ENCODE data around the gene TSPAN11.

TSPAN11 gene

DNA sequence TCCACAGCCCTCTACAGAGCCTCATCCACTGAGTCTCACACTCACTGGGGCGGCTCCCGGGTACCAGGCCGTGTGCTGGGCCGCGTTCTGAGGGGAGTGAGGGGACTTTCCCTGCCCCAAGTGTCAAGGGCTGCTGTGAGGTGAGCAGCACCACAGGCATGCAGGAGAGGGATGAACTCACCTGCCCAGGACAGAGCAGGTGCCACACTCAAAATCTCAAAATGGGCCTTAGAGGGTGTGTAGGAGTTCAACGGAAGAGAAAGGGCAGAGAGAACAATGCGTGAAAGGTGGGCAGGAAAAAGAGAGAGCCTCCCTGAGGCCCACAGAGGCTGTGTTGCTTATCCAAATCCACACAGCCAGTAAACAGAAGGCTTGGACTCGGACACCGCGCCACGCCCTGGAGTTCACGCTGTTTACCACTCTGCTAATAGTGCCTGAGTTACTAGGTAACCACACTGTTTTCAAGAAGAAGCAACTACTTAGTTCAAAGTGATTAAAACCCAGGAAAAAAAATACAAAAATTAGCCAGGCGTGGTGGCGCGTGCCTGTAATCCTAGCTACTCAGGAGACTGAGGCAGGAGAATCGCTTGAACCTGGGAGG, 32.7 kb downstream of the TSPAN11 start:
- DNase-seq (ENCODE audit: low read depth, low spot score), result no peak
- TF ChIP-seq POLR2AphosphoS5 (IDR thresholded peaks at IDR 0.05; ENCODE audit: borderline replicate concordance, low read depth, low read length), result no peak
- no peak for TF ChIP-seq FOXP2 (optimal IDR thresholded peaks at IDR 0.05; ENCODE audit: control extremely low read depth, extremely low read length, insufficient read depth)
- no peak for TF ChIP-seq EZH2 (IDR thresholded peaks at IDR 0.05)
- H3K36me3 ChIP-seq (ENCODE audit: insufficient read depth, low read length), result peaks cover 14% of the 10 kb centered on the region; the same call in 1 of the 2 replicates
- H3K9ac ChIP-seq (ENCODE audit: insufficient read length), result no peak overlapping the region
- no peaks in the 10 kb centered on the region for H3K9me3 ChIP-seq (ENCODE audit: low read depth, low read length)
- H3K27ac ChIP-seq, result no peak overlapping the region
- H3K4me3 ChIP-seq, result no peak overlapping the region

DNA sequence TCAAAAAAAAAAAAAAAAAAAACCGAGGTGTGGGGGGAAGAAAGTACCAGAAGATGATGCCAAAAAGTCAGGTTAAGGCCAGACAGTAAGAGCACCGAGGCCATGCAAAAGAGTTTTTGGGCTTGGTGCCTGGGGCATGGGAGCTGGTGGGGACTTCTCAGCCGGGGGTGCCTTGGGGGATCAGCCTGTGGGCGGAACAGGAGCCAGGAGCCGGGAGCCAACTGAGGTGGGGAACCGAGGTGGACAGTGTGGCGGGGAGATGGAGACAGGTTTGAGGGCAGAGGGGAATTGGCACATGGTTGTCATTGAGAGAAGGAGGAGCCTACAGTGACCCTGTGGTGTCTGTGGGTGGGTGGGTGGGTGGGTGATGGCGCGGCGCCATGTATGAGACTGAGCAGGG, 33.2 kb downstream of the TSPAN11 start:
- H3K9ac ChIP-seq (ENCODE audit: insufficient read length), result no peak overlapping the region
- TF ChIP-seq FOXP2 (optimal IDR thresholded peaks at IDR 0.05; ENCODE audit: control extremely low read depth, extremely low read length, insufficient read depth) (no peak), EZH2 (IDR thresholded peaks at IDR 0.05) (no peak), POLR2AphosphoS5 (IDR thresholded peaks at IDR 0.05; ENCODE audit: borderline replicate concordance, low read depth, low read length) (no peak)
- no peaks in the 10 kb centered on the region for H3K9me3 ChIP-seq (ENCODE audit: low read depth, low read length)
- no peak overlapping the region for H3K27ac ChIP-seq
- H3K4me3 ChIP-seq, result no peak overlapping the region
- H3K36me3 ChIP-seq (ENCODE audit: insufficient read depth, low read length), result peaks cover 9% of the 10 kb centered on the region; the same call in 1 of the 2 replicates
- DNase-seq (ENCODE audit: low read depth, low spot score), result no peak

DNA sequence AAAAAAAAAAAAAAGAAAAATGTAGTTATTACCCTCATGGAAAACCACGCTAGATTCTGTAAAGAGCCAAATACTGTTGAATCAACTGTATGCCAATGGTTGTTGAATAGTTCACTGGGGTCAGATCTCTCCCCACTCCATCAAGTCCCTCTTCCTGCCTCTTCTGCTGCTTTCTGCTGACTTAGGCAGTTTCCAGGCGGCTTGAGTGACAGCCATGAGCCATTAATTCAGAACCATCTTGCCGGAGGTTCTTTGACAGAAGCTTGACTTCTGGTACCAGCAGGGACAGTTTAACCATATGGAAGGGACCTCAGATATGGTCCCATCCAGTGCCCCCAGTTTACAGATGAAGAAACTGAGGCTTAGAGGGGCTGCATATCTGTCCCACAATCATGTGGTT, 34.5 kb downstream of the TSPAN11 start:
- Histone ChIP-seq H3K9me3 (ENCODE audit: low read depth, low read length) (no peaks in the 10 kb centered on the region), H3K36me3 (ENCODE audit: insufficient read depth, low read length) (no peaks in the 10 kb centered on the region; the same call in 1 of the 2 replicates), H3K9ac (ENCODE audit: insufficient read length) (no peak overlapping the region), H3K27ac (no peak overlapping the region), H3K4me3 (no peak overlapping the region)
- TF ChIP-seq FOXP2 (optimal IDR thresholded peaks at IDR 0.05; ENCODE audit: control extremely low read depth, extremely low read length, insufficient read depth) (no peak), POLR2AphosphoS5 (IDR thresholded peaks at IDR 0.05; ENCODE audit: borderline replicate concordance, low read depth, low read length) (no peak), EZH2 (IDR thresholded peaks at IDR 0.05) (no peak)
- DNase-seq (ENCODE audit: low read depth, low spot score), result no peak

DNA sequence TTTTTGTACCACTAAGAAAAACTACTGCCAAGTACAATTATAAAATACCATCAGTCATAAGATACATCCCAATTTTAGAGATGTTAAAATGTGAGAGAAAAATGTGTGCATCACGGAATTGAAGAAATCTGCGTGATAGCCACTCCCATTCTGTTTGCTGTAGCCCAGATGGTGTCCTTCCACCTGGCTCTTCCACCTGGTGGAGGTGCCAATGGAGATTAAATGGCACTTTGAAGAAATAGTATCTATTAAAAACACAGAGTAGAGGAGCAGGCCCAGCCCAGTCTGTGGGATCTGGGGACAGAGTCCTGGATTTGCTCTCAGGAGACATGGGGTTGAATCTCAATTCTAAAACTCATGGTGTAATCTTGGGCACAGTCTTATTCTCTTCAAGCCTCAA, 35.5 kb downstream of the TSPAN11 start:
- no peak overlapping the region for H3K27ac ChIP-seq
- H3K36me3 ChIP-seq (ENCODE audit: insufficient read depth, low read length), result no peaks in the 10 kb centered on the region; the same call in 1 of the 2 replicates
- DNase-seq (ENCODE audit: low read depth, low spot score), result no peak
- no peaks in the 10 kb centered on the region for H3K9me3 ChIP-seq (ENCODE audit: low read depth, low read length)
- H3K9ac ChIP-seq (ENCODE audit: insufficient read length), result no peak overlapping the region
- H3K4me3 ChIP-seq, result no peak overlapping the region
- no peak for TF ChIP-seq EZH2 (IDR thresholded peaks at IDR 0.05)
- TF ChIP-seq FOXP2 (optimal IDR thresholded peaks at IDR 0.05; ENCODE audit: control extremely low read depth, extremely low read length, insufficient read depth), result no peak
- no peak for TF ChIP-seq POLR2AphosphoS5 (IDR thresholded peaks at IDR 0.05; ENCODE audit: borderline replicate concordance, low read depth, low read length)

DNA sequence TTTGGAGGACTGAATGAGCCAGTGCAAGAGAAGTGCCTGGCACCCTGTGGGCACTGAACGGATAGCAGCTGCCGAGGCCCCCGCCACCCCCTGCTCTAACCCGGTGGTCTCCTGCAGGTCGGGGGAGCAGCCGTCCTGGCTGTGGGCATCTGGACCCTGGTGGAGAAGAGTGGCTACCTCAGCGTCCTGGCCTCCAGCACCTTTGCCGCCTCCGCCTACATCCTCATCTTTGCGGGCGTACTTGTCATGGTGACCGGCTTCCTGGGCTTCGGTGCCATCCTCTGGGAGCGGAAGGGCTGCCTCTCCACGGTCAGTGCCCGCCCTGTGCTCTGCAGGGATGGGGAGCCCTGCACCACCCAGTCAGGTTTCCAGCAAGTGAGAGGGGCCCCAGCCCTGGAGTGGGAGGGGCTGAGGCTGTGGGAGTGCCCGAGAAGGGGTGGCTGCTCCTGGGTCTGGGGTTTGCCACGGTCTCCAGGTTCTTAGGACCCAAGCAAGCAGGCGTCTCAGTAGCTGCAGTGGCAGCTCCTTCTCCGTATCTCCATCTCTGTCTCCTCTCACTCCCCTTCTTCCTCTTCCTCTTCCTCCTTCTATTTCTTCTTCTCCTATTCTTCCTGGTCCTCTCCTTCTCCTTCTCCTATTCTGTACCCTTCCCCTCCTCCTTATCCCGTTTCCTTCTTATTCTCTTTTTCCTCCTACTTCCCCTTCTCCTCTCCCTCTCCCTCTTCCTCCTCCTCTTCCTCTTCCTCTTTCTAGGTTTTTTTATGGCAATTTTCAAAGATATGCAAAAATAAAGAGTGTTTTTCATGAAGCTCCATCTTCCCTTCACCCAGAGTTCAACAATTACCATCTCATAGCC, 37.4 kb downstream of the TSPAN11 start:
- Histone ChIP-seq H3K4me3 (no peak overlapping the region), H3K9me3 (ENCODE audit: low read depth, low read length) (no peaks in the 10 kb centered on the region), H3K27ac (no peak overlapping the region), H3K36me3 (ENCODE audit: insufficient read depth, low read length) (no peaks in the 10 kb centered on the region; the same call in 1 of the 2 replicates), H3K9ac (ENCODE audit: insufficient read length) (no peak overlapping the region)
- no peak for DNase-seq (ENCODE audit: low read depth, low spot score)
- no peak for TF ChIP-seq FOXP2 (optimal IDR thresholded peaks at IDR 0.05; ENCODE audit: control extremely low read depth, extremely low read length, insufficient read depth)

DNA sequence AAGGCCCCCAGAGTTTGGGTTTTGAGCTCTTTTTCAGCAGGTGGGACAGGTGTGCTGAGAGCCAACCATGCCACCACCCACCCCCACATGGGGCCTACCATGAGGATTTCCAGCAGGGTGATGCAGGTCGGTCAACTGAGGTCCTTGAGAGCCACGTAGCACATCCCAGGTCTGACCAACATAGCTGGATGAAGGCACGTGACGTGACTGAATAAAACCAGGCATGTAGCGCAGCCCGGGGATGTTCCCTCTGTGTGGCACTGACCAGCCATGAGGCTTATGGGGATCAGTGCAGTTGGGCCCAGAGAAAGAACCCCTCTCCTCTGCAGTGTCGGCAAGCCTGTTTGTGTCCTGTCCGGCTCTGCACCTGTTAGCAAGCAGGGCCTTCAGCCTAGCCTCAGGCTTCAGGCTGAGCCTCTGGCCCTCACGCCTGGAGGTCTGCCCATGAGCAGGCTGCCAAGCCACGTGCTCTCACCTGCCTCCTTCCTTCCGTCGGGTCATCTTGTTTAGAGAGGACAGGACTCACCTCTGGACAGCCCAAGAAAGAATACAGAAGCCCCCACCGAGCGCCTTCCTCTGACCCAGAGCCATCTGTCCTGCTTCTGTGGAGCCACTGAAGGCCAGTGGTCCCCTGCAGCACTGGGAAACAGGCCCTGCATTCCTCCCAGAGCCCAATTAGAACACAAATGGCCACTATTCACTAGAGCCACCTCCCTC, 38.5 kb downstream of the TSPAN11 start:
- Histone ChIP-seq H3K9ac (ENCODE audit: insufficient read length) (no peak overlapping the region), H3K27ac (no peak overlapping the region), H3K4me3 (no peak overlapping the region), H3K36me3 (ENCODE audit: insufficient read depth, low read length) (no peaks in the 10 kb centered on the region; the same call in 1 of the 2 replicates), H3K9me3 (ENCODE audit: low read depth, low read length) (no peaks in the 10 kb centered on the region)
- no peak for DNase-seq (ENCODE audit: low read depth, low spot score)
- TF ChIP-seq FOXP2 (optimal IDR thresholded peaks at IDR 0.05; ENCODE audit: control extremely low read depth, extremely low read length, insufficient read depth), result no peak
- no peak for TF ChIP-seq EZH2 (IDR thresholded peaks at IDR 0.05)
- no peak for TF ChIP-seq POLR2AphosphoS5 (IDR thresholded peaks at IDR 0.05; ENCODE audit: borderline replicate concordance, low read depth, low read length)

DNA sequence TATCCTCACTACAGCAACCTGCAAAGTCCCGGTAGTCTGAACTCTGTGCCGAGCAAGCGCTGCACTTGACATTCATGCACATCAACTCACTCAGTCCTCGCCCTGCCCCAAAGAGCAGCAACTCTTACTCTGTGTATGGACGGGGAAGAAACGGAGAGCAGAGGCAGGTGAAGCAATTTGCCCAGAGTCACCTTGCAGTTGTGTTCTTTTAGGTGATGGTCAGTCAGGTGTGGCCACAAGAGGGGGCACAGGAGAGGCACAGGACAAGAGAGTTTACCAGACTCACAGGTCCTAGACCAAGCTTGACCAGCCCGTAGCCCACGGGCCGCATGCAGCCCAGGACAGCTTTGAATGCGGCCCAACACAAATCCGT, 39.1 kb downstream of the TSPAN11 start:
- no peak overlapping the region for H3K27ac ChIP-seq
- no peak for DNase-seq (ENCODE audit: low read depth, low spot score)
- no peak overlapping the region for H3K4me3 ChIP-seq
- H3K9me3 ChIP-seq (ENCODE audit: low read depth, low read length), result no peaks in the 10 kb centered on the region
- TF ChIP-seq FOXP2 (optimal IDR thresholded peaks at IDR 0.05; ENCODE audit: control extremely low read depth, extremely low read length, insufficient read depth), result no peak
- no peak for TF ChIP-seq POLR2AphosphoS5 (IDR thresholded peaks at IDR 0.05; ENCODE audit: borderline replicate concordance, low read depth, low read length)
- no peak for TF ChIP-seq EZH2 (IDR thresholded peaks at IDR 0.05)
- H3K36me3 ChIP-seq (ENCODE audit: insufficient read depth, low read length), result no peaks in the 10 kb centered on the region; the same call in 1 of the 2 replicates
- H3K9ac ChIP-seq (ENCODE audit: insufficient read length), result no peak overlapping the region

DNA sequence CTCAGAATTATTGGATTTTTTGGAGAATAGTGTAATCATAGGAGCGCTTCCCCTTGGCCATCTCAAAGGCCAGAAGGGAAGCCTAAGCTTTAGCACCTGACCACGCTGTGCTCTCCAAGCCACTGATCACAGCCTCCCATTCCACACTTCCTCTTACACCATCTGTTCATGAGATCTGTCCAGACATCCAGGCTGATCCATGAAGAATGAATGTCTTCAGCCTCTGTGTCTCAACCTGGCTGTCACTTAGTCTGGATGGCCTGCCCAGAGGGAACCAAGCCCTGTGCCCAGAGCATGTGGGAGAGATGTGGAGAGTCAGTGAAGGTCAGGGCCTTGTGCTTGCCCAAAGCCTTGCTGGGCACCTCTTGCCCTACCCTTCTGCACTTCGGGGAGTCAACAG, 40.5 kb downstream of the TSPAN11 start:
- Histone ChIP-seq H3K9me3 (ENCODE audit: low read depth, low read length) (no peaks in the 10 kb centered on the region), H3K9ac (ENCODE audit: insufficient read length) (no peak overlapping the region), H3K27ac (no peak overlapping the region), H3K4me3 (no peak overlapping the region), H3K36me3 (ENCODE audit: insufficient read depth, low read length) (no peaks in the 10 kb centered on the region; the same call in 1 of the 2 replicates)
- TF ChIP-seq FOXP2 (optimal IDR thresholded peaks at IDR 0.05; ENCODE audit: control extremely low read depth, extremely low read length, insufficient read depth), result no peak
- TF ChIP-seq EZH2 (IDR thresholded peaks at IDR 0.05), result no peak
- TF ChIP-seq POLR2AphosphoS5 (IDR thresholded peaks at IDR 0.05; ENCODE audit: borderline replicate concordance, low read depth, low read length), result no peak
- no peak for DNase-seq (ENCODE audit: low read depth, low spot score)
